Measurements from ENCODE around the gene TREML4. TPM values are rescaled to one million over a fixed set of nuclear protein-coding genes. Genes with fewer than 3 reads are reported as not detected.

The TREML4 gene
- total and polyA plus RNA-seq, 9 of the 15 experiments (the other 6 are each of a cell fraction or from before 2014, with no cell fraction given): not detected

GRCh38 chr6:41278699-41279405 is 50.7 kb downstream of the TREML4 start (continued):
- TF ChIP-seq CTCFL (IDR thresholded peaks at IDR 0.05; ENCODE audit: borderline replicate concordance, insufficient read depth, low read depth, low read length, poor library complexity, severe bottlenecking): peak; percentile 91
- no peak for TF ChIP-seq NFRKB (IDR thresholded peaks at IDR 0.05; ENCODE audit: low read depth)
- TF ChIP-seq, protein P1, sequence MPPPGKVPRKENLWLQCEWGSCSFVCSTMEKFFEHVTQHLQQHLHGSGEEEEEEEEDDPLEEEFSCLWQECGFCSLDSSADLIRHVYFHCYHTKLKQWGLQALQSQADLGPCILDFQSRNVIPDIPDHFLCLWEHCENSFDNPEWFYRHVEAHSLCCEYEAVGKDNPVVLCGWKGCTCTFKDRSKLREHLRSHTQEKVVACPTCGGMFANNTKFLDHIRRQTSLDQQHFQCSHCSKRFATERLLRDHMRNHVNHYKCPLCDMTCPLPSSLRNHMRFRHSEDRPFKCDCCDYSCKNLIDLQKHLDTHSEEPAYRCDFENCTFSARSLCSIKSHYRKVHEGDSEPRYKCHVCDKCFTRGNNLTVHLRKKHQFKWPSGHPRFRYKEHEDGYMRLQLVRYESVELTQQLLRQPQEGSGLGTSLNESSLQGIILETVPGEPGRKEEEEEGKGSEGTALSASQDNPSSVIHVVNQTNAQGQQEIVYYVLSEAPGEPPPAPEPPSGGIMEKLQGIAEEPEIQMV (tag; conservative IDR thresholded peaks at IDR 0.05; ENCODE audit: low read depth): no peak
- TF ChIP-seq RBM34 (IDR thresholded peaks at IDR 0.05; ENCODE audit: borderline replicate concordance, insufficient read depth, low read length): no peak
- TF ChIP-seq ZNF212 (CRISPR knock-in tag; IDR thresholded peaks at IDR 0.05): no peak
- no peak for TF ChIP-seq HIVEP1 (CRISPR knock-in tag; IDR thresholded peaks at IDR 0.05)
- TF ChIP-seq POLR2AphosphoS5 (IDR thresholded peaks at IDR 0.05; ENCODE audit: control insufficient read depth, insufficient read depth, low read depth, low read length): peak; percentile 84
- peak; percentile 100 for TF ChIP-seq NFIC (IDR thresholded peaks at IDR 0.05)
- TF ChIP-seq ZNF165 (CRISPR knock-in tag; IDR thresholded peaks at IDR 0.05; ENCODE audit: borderline replicate concordance): no peak
- TF ChIP-seq NR1H2 (CRISPR knock-in tag; IDR thresholded peaks at IDR 0.05): no peak
- TF ChIP-seq, protein P2, sequence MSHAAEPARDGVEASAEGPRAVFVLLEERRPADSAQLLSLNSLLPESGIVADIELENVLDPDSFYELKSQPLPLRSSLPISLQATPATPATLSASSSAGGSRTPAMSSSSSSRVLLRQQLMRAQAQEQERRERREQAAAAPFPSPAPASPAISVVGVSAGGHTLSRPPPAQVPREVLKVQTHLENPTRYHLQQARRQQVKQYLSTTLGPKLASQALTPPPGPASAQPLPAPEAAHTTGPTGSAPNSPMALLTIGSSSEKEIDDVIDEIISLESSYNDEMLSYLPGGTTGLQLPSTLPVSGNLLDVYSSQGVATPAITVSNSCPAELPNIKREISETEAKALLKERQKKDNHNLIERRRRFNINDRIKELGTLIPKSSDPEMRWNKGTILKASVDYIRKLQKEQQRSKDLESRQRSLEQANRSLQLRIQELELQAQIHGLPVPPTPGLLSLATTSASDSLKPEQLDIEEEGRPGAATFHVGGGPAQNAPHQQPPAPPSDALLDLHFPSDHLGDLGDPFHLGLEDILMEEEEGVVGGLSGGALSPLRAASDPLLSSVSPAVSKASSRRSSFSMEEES (CRISPR knock-in tag; IDR thresholded peaks at IDR 0.05): no peak
- TF ChIP-seq SIN3A (IDR thresholded peaks at IDR 0.05; ENCODE audit: borderline replicate concordance in 2 of 2, control insufficient read depth in 1 of 2, low read depth in 2 of 2, low read length in 2 of 2): no peak
- TF ChIP-seq CCNT2 (IDR thresholded peaks at IDR 0.05; ENCODE audit: borderline replicate concordance, extremely low read depth, insufficient read length, low read depth, low read length): no peak
- TF ChIP-seq MTA3 (IDR thresholded peaks at IDR 0.05; ENCODE audit: borderline replicate concordance): peak; percentile 89
- no peak for TF ChIP-seq RFX7 (CRISPR knock-in tag; IDR thresholded peaks at IDR 0.05)
- TF ChIP-seq, protein P3, sequence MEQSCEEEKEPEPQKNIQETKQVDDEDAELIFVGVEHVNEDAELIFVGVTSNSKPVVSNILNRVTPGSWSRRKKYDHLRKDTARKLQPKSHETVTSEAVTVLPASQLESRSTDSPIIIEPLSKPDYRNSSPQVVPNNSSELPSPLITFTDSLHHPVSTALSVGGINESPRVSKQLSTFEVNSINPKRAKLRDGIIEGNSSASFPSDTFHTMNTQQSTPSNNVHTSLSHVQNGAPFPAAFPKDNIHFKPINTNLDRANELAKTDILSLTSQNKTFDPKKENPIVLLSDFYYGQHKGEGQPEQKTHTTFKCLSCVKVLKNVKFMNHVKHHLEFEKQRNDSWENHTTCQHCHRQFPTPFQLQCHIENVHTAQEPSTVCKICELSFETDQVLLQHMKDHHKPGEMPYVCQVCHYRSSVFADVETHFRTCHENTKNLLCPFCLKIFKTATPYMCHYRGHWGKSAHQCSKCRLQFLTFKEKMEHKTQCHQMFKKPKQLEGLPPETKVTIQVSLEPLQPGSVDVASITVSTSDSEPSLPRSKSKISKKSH (CRISPR knock-in tag; IDR thresholded peaks at IDR 0.05): no peak
- no peak for TF ChIP-seq YBX1 (IDR thresholded peaks at IDR 0.05)
- 0 out of 2 replicates have a peak, but pooled peaks have one; percentile 20 for TF ChIP-seq NCOA1 (IDR thresholded peaks at IDR 0.05; ENCODE audit: low read depth)
- TF ChIP-seq, protein P4, sequence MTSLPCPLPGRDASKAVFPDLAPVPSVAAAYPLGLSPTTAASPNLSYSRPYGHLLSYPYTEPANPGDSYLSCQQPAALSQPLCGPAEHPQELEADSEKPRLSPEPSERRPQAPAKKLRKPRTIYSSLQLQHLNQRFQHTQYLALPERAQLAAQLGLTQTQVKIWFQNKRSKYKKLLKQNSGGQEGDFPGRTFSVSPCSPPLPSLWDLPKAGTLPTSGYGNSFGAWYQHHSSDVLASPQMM (CRISPR knock-in tag; IDR thresholded peaks at IDR 0.05): no peak
- peak; percentile 78 for TF ChIP-seq HDAC3 (IDR thresholded peaks at IDR 0.05; ENCODE audit: borderline replicate concordance, partially characterized antibody)
- TF ChIP-seq OTX1 (CRISPR knock-in tag; IDR thresholded peaks at IDR 0.05): no peak
